Fibroblast of skin of right quadriceps (primary cell): Measurements from ENCODE around the gene TMEM242.

Experiments used
- DNase-seq: peaks from one replicate; pipeline ENCODE4 v3.0.0-alpha.2; 2013

Gene TMEM242

GRCh38 chr6:157246048-157246630 lies 77.2 kb downstream of the TMEM242 start:
- peak; percentile 79 for DNase-seq

- no peak for DNase-seq
These were observed 77.9 kb downstream of the TMEM242 start for GRCh38 chr6:157245436-157245835.

GRCh38 chr6:157244780-157245179 lies 78.5 kb downstream of the TMEM242 start:
- no peak for DNase-seq

GRCh38 chr6:157244175-157244574 lies 79.1 kb downstream of the TMEM242 start:
- peak; percentile 95 for DNase-seq

- no peak for DNase-seq
These were observed 80.5 kb downstream of the TMEM242 start for GRCh38 chr6:157242791-157243190.

- DNase-seq = no peak
These were observed 82.4 kb downstream of the TMEM242 start for GRCh38 chr6:157240960-157241311.

GRCh38 chr6:157240059-157240959 lies 83.0 kb downstream of the TMEM242 start:
- peak; percentile 94 for DNase-seq

- no peak for DNase-seq
These were observed 83.7 kb downstream of the TMEM242 start for GRCh38 chr6:157239671-157240058.
